ENCODE data around the gene RHOBTB3. TPM values are rescaled to one million over a fixed set of nuclear protein-coding genes. Genes with fewer than 3 reads are reported as not detected.

RHOBTB3 gene
- total and polyA plus RNA-seq, 11 donors: 24.3 to 116 (median 82.1) TPM

DNA sequence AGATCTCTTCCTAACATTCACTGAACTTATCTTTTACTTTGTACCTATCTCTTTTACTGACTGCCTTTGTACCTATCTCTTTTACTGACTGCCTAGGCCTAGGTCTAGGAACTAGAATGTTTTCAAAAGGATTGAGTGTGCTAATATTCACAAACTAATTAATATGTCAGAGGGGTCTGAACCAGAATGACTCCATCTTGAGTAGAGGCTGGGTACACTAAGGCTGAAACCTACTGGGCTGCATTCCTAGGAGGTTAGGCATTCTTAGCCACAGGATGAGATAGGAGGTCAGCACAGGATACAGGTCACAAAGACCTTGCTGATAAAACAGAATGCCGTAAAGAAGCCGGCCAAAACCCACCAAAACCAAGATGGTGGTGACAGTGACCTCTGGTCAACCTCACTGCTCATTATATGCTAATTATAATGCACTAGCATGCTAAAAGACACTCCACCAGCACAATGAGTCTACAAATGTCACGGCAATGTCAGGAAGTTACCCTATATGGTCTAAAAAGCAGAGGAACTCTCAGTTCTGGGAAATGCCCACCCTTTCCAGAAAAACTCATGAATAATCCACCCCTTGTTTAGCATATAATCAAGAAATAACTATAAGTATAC, 2.5 kb upstream of the RHOBTB3 start:
- H3K4me3 ChIP-seq: no peak overlapping the region
- intact Hi-C loops (cut with DNase I): loop anchor here in 1 of 10 donors (5.0 kb wide), 1 partner anchor 61 kb away; no protein-coding TSS in a partner anchor
- 53 to 75% (median 71%) methylated on average over 3 of the region's 3 CpGs for WGBS, 4 donors

DNA sequence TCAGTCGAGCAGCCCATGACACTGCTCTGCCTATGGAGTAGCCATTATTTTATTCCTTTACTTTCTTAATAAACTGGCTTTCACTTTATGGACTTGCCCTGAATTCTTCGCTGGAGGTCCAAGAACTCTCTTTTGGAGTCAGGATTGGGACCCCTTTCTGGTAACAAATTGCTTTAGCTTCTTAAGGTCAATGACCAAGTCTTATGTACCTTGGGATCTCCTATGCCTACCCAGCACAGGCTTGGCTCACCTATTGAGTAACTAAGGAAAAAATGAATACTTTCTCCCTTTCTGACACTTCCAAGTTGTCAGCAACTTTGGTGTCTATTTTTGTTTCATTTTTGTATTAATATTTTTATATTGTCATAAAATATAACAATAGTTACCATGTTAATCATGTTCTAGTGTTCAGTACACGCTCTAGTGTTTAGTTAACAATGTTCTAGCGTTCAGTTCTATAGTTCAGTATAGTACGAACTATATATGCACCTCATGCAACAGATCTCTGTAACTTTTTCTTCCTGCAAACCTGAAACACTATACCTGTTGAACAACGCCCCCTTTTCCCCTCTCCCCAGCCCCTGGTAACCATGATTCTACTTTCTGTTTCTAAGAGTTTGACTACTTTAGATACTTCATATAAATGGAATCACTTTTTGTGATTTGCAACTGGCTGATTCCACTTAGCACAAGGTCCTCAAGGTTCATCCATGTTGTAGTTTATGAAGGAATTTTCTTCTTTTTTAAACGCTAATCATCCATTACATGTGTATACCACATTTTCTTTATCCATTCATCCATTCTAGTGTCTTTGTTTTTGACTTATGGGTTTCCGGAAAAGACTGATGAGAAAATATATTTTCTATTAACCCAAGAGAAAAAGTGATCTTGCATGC, 1.8 kb upstream of the RHOBTB3 start:
- no peak for TF ChIP-seq POLR2A (IDR thresholded peaks at IDR 0.05)
- TF ChIP-seq, protein P1, sequence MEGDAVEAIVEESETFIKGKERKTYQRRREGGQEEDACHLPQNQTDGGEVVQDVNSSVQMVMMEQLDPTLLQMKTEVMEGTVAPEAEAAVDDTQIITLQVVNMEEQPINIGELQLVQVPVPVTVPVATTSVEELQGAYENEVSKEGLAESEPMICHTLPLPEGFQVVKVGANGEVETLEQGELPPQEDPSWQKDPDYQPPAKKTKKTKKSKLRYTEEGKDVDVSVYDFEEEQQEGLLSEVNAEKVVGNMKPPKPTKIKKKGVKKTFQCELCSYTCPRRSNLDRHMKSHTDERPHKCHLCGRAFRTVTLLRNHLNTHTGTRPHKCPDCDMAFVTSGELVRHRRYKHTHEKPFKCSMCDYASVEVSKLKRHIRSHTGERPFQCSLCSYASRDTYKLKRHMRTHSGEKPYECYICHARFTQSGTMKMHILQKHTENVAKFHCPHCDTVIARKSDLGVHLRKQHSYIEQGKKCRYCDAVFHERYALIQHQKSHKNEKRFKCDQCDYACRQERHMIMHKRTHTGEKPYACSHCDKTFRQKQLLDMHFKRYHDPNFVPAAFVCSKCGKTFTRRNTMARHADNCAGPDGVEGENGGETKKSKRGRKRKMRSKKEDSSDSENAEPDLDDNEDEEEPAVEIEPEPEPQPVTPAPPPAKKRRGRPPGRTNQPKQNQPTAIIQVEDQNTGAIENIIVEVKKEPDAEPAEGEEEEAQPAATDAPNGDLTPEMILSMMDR (IDR thresholded peaks at IDR 0.05): no peak
- no peaks in the 10 kb centered on the region for H3K27me3 ChIP-seq
- no peak overlapping the region for H3K4me3 ChIP-seq
- H3K36me3 ChIP-seq: no peaks in the 10 kb centered on the region
- DNase-seq: no peak
- peaks cover 0 to 68% (median 38%) of the 10 kb centered on the region in 12 donors for H3K4me1 ChIP-seq
- H3K9me3 ChIP-seq: no peaks in the 10 kb centered on the region
- H3K27ac ChIP-seq: peak overlapping the region in 9 of 12 donors; percentile 14 to 98 (median 93)
- WGBS, 4 donors: 91 to 97% (median 95%) methylated on average over 8 of the region's 8 CpGs
- intact Hi-C loops (cut with DNase I): loop anchor here in 8 of 10 donors (2.0 to 5.0 kb wide), 6 partner anchors 43 to 118 kb away; partner anchors contain the start of gene RFESD (in 5 of the 8)
- no peak for ATAC-seq

More for the DNA sequence above, 2.5 kb upstream of the RHOBTB3 start:
- no peak for ATAC-seq
- Histone ChIP-seq H3K27me3 (no peaks in the 10 kb centered on the region), H3K4me1 (peaks cover 0 to 64% (median 38%) of the 10 kb centered on the region in 12 donors), H3K9me3 (no peaks in the 10 kb centered on the region), H3K36me3 (no peaks in the 10 kb centered on the region), H3K27ac (peak overlapping the region in 10 of 12 donors; percentile 1 to 92 (median 41))
- no peak for DNase-seq
- TF ChIP-seq POLR2A (IDR thresholded peaks at IDR 0.05): no peak
- TF ChIP-seq, protein P1 (IDR thresholded peaks at IDR 0.05): no peak

DNA sequence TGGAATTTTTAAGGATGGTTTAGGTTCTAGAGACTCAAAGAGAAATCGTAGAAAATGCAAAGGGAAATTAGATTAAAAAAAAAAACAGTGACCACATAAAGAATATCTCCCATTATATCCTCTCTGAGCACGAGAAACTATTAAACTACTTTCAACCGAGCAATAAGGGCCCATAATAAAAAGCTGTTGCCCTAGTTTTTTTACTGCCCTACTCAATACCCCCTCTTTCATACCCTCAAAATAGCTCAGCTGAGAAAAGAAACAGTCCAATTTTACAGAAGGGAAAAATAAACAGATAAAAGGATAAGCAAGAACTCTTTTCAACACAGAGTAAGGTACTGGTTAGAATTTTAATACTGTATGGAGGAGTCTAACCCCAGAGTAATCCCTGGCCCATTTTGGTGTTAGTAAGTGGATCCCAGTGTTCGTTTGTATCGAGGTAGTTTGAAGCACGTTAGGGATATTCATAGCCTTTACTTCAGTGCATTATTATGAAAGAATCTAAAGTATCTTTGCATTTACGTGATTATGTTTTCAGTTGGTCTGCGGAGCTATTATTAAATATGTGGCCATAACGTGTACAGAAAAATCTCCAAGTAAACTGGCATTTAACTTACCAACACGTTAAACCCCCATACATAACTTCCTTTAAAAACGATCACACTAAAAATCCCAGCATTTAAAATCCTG, 980 bp upstream of the RHOBTB3 start:
- DNase-seq (no peak), ATAC-seq (no peak)
- WGBS, 4 donors: 28 to 37% (median 33%) methylated on average over 11 of the region's 11 CpGs
- H3K4me3 ChIP-seq: peak overlapping the region in 11 of 12 donors; percentile 62 to 96 (median 76)
- peaks cover 0 to 72% (median 41%) of the 10 kb centered on the region in 12 donors for H3K4me1 ChIP-seq
- no peaks in the 10 kb centered on the region for H3K36me3 ChIP-seq
- H3K9me3 ChIP-seq: no peaks in the 10 kb centered on the region
- no peak for TF ChIP-seq POLR2A (IDR thresholded peaks at IDR 0.05)
- intact Hi-C loops (cut with DNase I): loop anchor here in 7 of 10 donors (2.0 to 5.0 kb wide), 6 partner anchors 42 to 117 kb away; partner anchors contain the start of gene RFESD (in 5 of the 7)
- no peaks in the 10 kb centered on the region for H3K27me3 ChIP-seq
- H3K27ac ChIP-seq: peak overlapping the region; percentile 84 to 98 (median 94)
